K562 (cell line): ENCODE data around the gene ZC3H15. TPM values are rescaled to one million over a fixed set of nuclear protein-coding genes. Genes with fewer than 3 reads are reported as not detected.

Experiments used
- ATAC-seq: fragments of 200-7000 bp; cut with Tn5 transposase; 3 replicates; pipeline ENCODE4 v1.9.1; 2020; ENCODE audit warnings: moderate library complexity
- BruUV-seq: library from RNA; stranded (reverse); fragments of 400-500 nt; replicated peaks from 2 replicates; lab custom pipeline; 2021; lab: Mats Ljungman, UMichigan
- CTCF ChIA-PET: fragments of 300-600 bp; formaldehyde crosslinking; extraction: SDS; loops from one replicate; lab custom pipeline; 2021; ENCODE audit warnings: low intra/inter-chr PET ratio; lab: Yijun Ruan, JAX
- POLR2A ChIA-PET: fragments of 300-600, 350-650 bp; sonication (Branson Sonifier 250); formaldehyde crosslinking; extraction: SDS; loops from one replicate; lab custom pipeline; 2021; ENCODE audit warnings: antibody characterized with exemption, inconsistent platforms; lab: Yijun Ruan, JAX
- DNase-seq, 4 experiments: peaks; one replicate each; pipeline versions ENCODE4 v3.0.0 to v3.0.0-alpha.2; 2011 to 2018; ENCODE audit warnings: low spot score in 3 of 4, mixed read lengths in 3 of 4; ENCODE audit errors: extremely low read depth in 1 of 4
- FAIRE-seq: peaks from 2 replicates; lab custom pipeline; 2011; peaks lifted over from hg19 to GRCh38; lab: Jason Lieb, UNC
- H2AFZ ChIP-seq: 2 replicates; pipeline ENCODE4 v1.6.0; 2011; ENCODE audit warnings: low read depth, low read length, control low read depth, inconsistent platforms
- H3K27ac ChIP-seq: fragments of 200-600 bp; 3 replicates; pipeline ENCODE4 v1.8.0; 2011; ENCODE audit warnings: low read depth, mild to moderate bottlenecking, control low read depth, inconsistent platforms, low read length, moderate library complexity, mixed read lengths; ENCODE audit errors: extremely low read depth
- H3K27me3 ChIP-seq, 2 experiments: fragments of 300-600 bp in 1 of 2; 2 replicates in 1 of 2; 3 replicates in 1 of 2; pipeline versions ENCODE4 v1.6.0 to v1.8.0; 2011; ENCODE audit warnings: inconsistent platforms in 2 of 2, low read length in 2 of 2, mild to moderate bottlenecking in 1 of 2, mixed read lengths in 1 of 2, moderate library complexity in 1 of 2; ENCODE audit not compliant: control insufficient read depth in 2 of 2, insufficient read depth in 2 of 2
- H3K36me3 ChIP-seq: fragments of 300-600 bp; 3 replicates; pipeline ENCODE4 v1.8.0; 2011; ENCODE audit warnings: mild to moderate bottlenecking, low read length, inconsistent platforms; ENCODE audit not compliant: control insufficient read depth, insufficient read depth
- H3K4me1 ChIP-seq, 2 experiments: fragments of 200-600 bp in 1 of 2; replicated peaks in 1 of 2; 2 replicates in 1 of 2; 3 replicates in 1 of 2; pipeline versions ENCODE4 v1.5.1 to v1.8.0; 2011; ENCODE audit warnings: inconsistent platforms in 2 of 2, low read length in 2 of 2, mild to moderate bottlenecking in 1 of 2, mixed read lengths in 1 of 2, moderate library complexity in 1 of 2; ENCODE audit not compliant: control insufficient read depth in 2 of 2, insufficient read depth in 2 of 2
- H3K4me2 ChIP-seq: 2 replicates; pipeline ENCODE4 v1.6.1; 2011; ENCODE audit warnings: low read length, control low read depth, inconsistent platforms, mixed read lengths; ENCODE audit not compliant: insufficient read depth
- H3K4me3 ChIP-seq: fragments of 200-600 bp; sonication (generic), shearing (Covaris generic); 2 replicates; pipeline ENCODE4 v1.5.1; 2016; ENCODE audit warnings: control low read depth, inconsistent platforms
- H3K79me2 ChIP-seq: fragments of 200-600 bp; 3 replicates; pipeline ENCODE4 v1.8.0; 2011; ENCODE audit warnings: low read length, inconsistent platforms; ENCODE audit not compliant: control insufficient read depth, insufficient read depth
- H3K9ac ChIP-seq, 2 experiments: 2 replicates each; pipeline versions ENCODE4 v1.6.0 to v1.6.1; 2011; ENCODE audit warnings: low read depth in 2 of 2, low read length in 2 of 2, control low read depth in 1 of 2, inconsistent platforms in 1 of 2, mild to moderate bottlenecking in 1 of 2, mixed read lengths in 1 of 2; ENCODE audit not compliant: insufficient read depth in 1 of 2
- H3K9me1 ChIP-seq: one replicate; pipeline ENCODE4 v1.6.0; 2011; ENCODE audit warnings: inconsistent platforms, mild to moderate bottlenecking, low read length, moderate library complexity; ENCODE audit not compliant: control insufficient read depth, insufficient read depth
- H3K9me3 ChIP-seq: replicated peaks from 2 replicates; pipeline ENCODE4 v1.5.1; 2011; ENCODE audit warnings: low read depth, low read length, inconsistent platforms; ENCODE audit not compliant: control insufficient read depth, insufficient read depth
- H4K20me1 ChIP-seq: replicated peaks from 2 replicates; pipeline ENCODE4 v1.6.1; 2011; ENCODE audit warnings: low read length, inconsistent platforms, mixed read lengths; ENCODE audit not compliant: control insufficient read depth, insufficient read depth
- C11orf30 ChIP-seq: fragments of 450-650 bp; IDR thresholded peaks from 2 replicates; pipeline ENCODE4 v1.6.1; 2016; ENCODE audit warnings: low read depth, mild to moderate bottlenecking
- CEBPB ChIP-seq: fragments of 450-650 bp; IDR thresholded peaks from 2 replicates; pipeline ENCODE4 v1.6.1; 2016; ENCODE audit warnings: missing genetic modification characterization, missing compliant biosample characterization
- MEIS2 ChIP-seq: fragments of 450-650 bp; IDR thresholded peaks from 2 replicates; pipeline ENCODE4 v1.6.1; 2014; ENCODE audit warnings: mild to moderate bottlenecking; ENCODE audit not compliant: partially characterized antibody
- RHOXF2B ChIP-seq: fragments of 250-450 bp; sonication (Bioruptor Pico); conservative IDR thresholded peaks from 2 replicates; pipeline ENCODE4 v1.5.1; 2021
- TCF7 ChIP-seq: sonication (generic); IDR thresholded peaks from 2 replicates; pipeline ENCODE4 v1.6.1; 2016; ENCODE audit warnings: antibody characterized with exemption, borderline replicate concordance
- YY1 ChIP-seq, 3 experiments: IDR thresholded peaks; 2 replicates each; pipeline ENCODE4 v1.6.1; 2011; ENCODE audit warnings: low read length in 2 of 3, mild to moderate bottlenecking in 2 of 3, moderate library complexity in 2 of 3, borderline replicate concordance in 1 of 3, control low read depth in 1 of 3, low read depth in 1 of 3; ENCODE audit not compliant: insufficient read depth in 3 of 3, insufficient replicate concordance in 2 of 3, control insufficient read depth in 1 of 3, insufficient read length in 1 of 3; ENCODE audit errors: extremely low read depth in 1 of 3
- ZNF143 ChIP-seq: sonication (generic); formaldehyde crosslinking; IDR thresholded peaks from 2 replicates; pipeline ENCODE4 v1.9.0; 2022; ENCODE audit warnings: mild to moderate bottlenecking, missing genetic modification reagents
- ZNF253 ChIP-seq: fragments of 250-450 bp; sonication (Bioruptor Pico); conservative IDR thresholded peaks from 2 replicates; pipeline ENCODE4 v1.6.1; 2021; ENCODE audit warnings: mild to moderate bottlenecking
- ZNF316 ChIP-seq: fragments of 450-650 bp; IDR thresholded peaks from 2 replicates; pipeline ENCODE4 v1.6.1; 2016
- ZNF347 ChIP-seq: fragments of 450-650 bp; formaldehyde crosslinking; IDR thresholded peaks from 2 replicates; pipeline ENCODE4 v1.4.0; 2020; ENCODE audit warnings: low read depth, mild to moderate bottlenecking, moderate library complexity
- WGBS: fragments of 100-300 bp; shearing (Covaris generic); methylation state at CpG from one replicate; pipeline ENCODE4 v1.1.6; 2016; ENCODE audit warnings: low coverage, mixed read lengths; ENCODE audit not compliant: insufficient coverage; ENCODE audit errors: missing lambda C conversion rate; 5-methylcytosine and 5-hydroxymethylcytosine counted together
- in situ Hi-C: fragments of 300-500 bp; cut with MboI; formaldehyde crosslinking; loops from 4 replicates; pipeline ENCODE4 v1.15.0; 2018; ENCODE audit warnings: inconsistent platforms, mixed read lengths
- intact Hi-C: fragments of 100-400 bp; cut with micrococcal nuclease; formaldehyde crosslinking; loops from 2 replicates; pipeline ENCODE4 v1.14.2; 2022
- polyA plus RNA-seq, 8 experiments: library from polyadenylated mRNA; depleted of rRNA in 4 of 8; stranded (reverse) in 5 of 8; unstranded in 3 of 8; fragments of >200 nt; fragmentation: Nextera tagmentation in 2 of 8; fragmentation: Illumina TruSeq in 1 of 8; extraction: Ambion mirVana in 2 of 8; extraction: Trizol in 1 of 8; gene quantifications; 2 replicates each; pipeline versions ENCODE4 v1.2.1 to v1.2.3, GENCODE V29; 2011 to 2014; ENCODE audit warnings: inconsistent platforms in 1 of 8, missing spikeins in 1 of 8
- total RNA-seq, 7 experiments: library from RNA; depleted of rRNA in 6 of 7; stranded (reverse); fragments of >200 nt in 6 of 7; fragmentation: Illumina TruSeq in 2 of 7; extraction: Trizol in 2 of 7; gene quantifications; 2 replicates each; pipeline versions ENCODE4 v1.2.1 to v1.2.3, GENCODE V29; 2011 to 2021; ENCODE audit warnings: low replicate concordance in 1 of 7
- TF ChIP-seq, protein P1 (sequence below): IDR thresholded peaks from 2 replicates; pipeline ENCODE4 v1.6.1; 2016; ENCODE audit warnings: missing genetic modification characterization, missing compliant biosample characterization
- TF ChIP-seq, protein P2 (sequence below): fragments of 450-650 bp; formaldehyde crosslinking; IDR thresholded peaks from 2 replicates; pipeline ENCODE4 v1.4.0; 2022; ENCODE audit warnings: mild to moderate bottlenecking, moderate library complexity
- TF ChIP-seq, protein P3 (sequence below): fragments of 450-650 bp; IDR thresholded peaks from 2 replicates; pipeline ENCODE4 v1.6.1; 2016; ENCODE audit warnings: antibody characterized with exemption

The ZC3H15 gene
- total and polyA plus RNA-seq, 9 of the 15 experiments (the other 6 are each of a cell fraction or from before 2014, with no cell fraction given) = 132 to 286 (median 189) TPM

DNA sequence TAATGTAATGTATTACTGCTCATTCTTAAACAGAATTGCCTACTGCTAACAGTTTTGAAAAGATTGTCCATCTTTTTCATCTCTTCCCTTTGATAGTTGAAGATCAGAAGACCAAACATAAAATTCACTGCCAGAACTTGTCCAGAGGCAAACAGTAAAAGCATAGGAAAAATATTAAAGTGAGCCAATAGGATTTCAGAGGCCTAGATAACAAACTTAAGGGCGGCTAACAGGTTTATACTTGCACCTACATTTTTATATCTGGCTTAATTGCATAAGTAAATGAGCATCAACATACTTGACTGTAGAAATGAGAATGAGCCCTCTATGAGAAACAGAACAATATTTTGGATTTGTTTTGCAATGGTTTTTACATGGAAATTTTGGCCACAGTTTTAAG lies 30.3 kb downstream of the ZC3H15 start:
- H4K20me1 ChIP-seq = no peaks in the 10 kb centered on the region
- no peaks in the 10 kb centered on the region for H3K9me1 ChIP-seq
- no peak for ATAC-seq
- no peak for DNase-seq
- 82% methylated on average over 1 of the region's 1 CpG for WGBS
- no peak overlapping the region for H3K9ac ChIP-seq
- no peak overlapping the region for H3K27ac ChIP-seq
- no TSS peak for BruUV-seq
- H3K9me3 ChIP-seq = no peaks in the 10 kb centered on the region
- no peak overlapping the region for H3K4me2 ChIP-seq
- no peaks in the 10 kb centered on the region for H3K4me1 ChIP-seq
- TF ChIP-seq RHOXF2B (CRISPR knock-in tag) = no peak
- TF ChIP-seq, protein P1, sequence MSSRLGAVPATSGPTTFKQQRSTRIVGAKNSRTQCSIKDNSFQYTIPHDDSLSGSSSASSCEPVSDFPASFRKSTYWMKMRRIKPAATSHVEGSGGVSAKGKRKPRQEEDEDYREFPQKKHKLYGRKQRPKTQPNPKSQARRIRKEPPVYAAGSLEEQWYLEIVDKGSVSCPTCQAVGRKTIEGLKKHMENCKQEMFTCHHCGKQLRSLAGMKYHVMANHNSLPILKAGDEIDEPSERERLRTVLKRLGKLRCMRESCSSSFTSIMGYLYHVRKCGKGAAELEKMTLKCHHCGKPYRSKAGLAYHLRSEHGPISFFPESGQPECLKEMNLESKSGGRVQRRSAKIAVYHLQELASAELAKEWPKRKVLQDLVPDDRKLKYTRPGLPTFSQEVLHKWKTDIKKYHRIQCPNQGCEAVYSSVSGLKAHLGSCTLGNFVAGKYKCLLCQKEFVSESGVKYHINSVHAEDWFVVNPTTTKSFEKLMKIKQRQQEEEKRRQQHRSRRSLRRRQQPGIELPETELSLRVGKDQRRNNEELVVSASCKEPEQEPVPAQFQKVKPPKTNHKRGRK (tag) = no peak
- no peak overlapping the region for H2AFZ ChIP-seq
- no peak for FAIRE-seq
- no peaks in the 10 kb centered on the region for H3K27me3 ChIP-seq
- H3K4me3 ChIP-seq = no peak overlapping the region
- in situ Hi-C loops = no loop called here
- POLR2A ChIA-PET = no interaction called here
- peaks cover 6% of the 10 kb centered on the region; the same call in 2 of the 3 replicates for H3K79me2 ChIP-seq
- CTCF ChIA-PET = no interaction called here
- peaks cover 67% of the 10 kb centered on the region; the same call in 2 of the 3 replicates for H3K36me3 ChIP-seq
- intact Hi-C loops = no loop called here

DNA sequence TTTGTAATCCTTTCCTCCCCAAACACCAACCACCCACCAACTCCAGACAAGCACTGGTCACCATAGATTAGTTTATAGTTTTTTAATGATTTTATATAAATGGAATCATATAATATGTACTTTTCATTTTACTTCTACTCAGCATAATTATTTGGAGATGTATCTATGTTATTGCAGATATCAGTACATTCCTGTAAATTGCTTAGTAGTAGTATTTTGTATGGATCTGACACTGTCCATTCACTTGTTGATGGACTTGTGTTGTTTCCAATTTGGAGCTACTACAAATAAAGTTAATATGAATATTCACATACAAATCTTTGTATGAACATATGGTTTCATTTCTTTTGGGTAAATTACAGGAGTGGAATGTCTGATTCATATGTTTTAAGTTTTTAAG lies 31.0 kb downstream of the ZC3H15 start:
- CTCF ChIA-PET = no interaction called here
- BruUV-seq = no TSS peak
- ATAC-seq = no peak
- no peaks in the 10 kb centered on the region for H3K9me3 ChIP-seq
- no peak overlapping the region for H2AFZ ChIP-seq
- H3K27me3 ChIP-seq = no peaks in the 10 kb centered on the region
- DNase-seq = no peak
- no peak overlapping the region for H3K4me2 ChIP-seq
- H3K27ac ChIP-seq = no peak overlapping the region
- no peaks in the 10 kb centered on the region for H3K4me1 ChIP-seq
- H3K36me3 ChIP-seq = peaks cover 61% of the 10 kb centered on the region; the same call in 2 of the 3 replicates
- intact Hi-C loops (no loop called here), in situ Hi-C loops (no loop called here)
- peaks cover under 1% of the 10 kb centered on the region; the same call in 1 of the 3 replicates for H3K79me2 ChIP-seq
- H4K20me1 ChIP-seq = no peaks in the 10 kb centered on the region
- no peak for FAIRE-seq
- POLR2A ChIA-PET = interaction anchor here (1.1 kb wide), 1 partner anchor 10 kb away, joined by 5 read pairs; no protein-coding TSS in a partner anchor
- no peak overlapping the region for H3K9ac ChIP-seq
- H3K9me1 ChIP-seq = no peaks in the 10 kb centered on the region
- no peak overlapping the region for H3K4me3 ChIP-seq
- TF ChIP-seq ZNF143 (CRISPR knock-in tag) (no peak), YY1 (IDR thresholded peaks at IDR 0.05; ENCODE audit: borderline replicate concordance in 1 of 3, control insufficient read depth in 1 of 3, extremely low read depth in 1 of 3, insufficient read depth in 3 of 3, insufficient read length in 1 of 3, insufficient replicate concordance in 2 of 3, low read depth in 1 of 3, low read length in 2 of 3) (no peak), TCF7 (no peak), ZNF253 (CRISPR knock-in tag) (no peak), MEIS2 (no peak), ZNF347 (CRISPR knock-in tag) (no peak), CEBPB (no peak), C11orf30 (peak; percentile 47; the same call in 1 of the 2 replicates), ZNF316 (peak; percentile 76)
- TF ChIP-seq, protein P2, sequence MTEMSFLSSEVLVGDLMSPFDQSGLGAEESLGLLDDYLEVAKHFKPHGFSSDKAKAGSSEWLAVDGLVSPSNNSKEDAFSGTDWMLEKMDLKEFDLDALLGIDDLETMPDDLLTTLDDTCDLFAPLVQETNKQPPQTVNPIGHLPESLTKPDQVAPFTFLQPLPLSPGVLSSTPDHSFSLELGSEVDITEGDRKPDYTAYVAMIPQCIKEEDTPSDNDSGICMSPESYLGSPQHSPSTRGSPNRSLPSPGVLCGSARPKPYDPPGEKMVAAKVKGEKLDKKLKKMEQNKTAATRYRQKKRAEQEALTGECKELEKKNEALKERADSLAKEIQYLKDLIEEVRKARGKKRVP (CRISPR knock-in tag) = no peak
- TF ChIP-seq, protein P3, sequence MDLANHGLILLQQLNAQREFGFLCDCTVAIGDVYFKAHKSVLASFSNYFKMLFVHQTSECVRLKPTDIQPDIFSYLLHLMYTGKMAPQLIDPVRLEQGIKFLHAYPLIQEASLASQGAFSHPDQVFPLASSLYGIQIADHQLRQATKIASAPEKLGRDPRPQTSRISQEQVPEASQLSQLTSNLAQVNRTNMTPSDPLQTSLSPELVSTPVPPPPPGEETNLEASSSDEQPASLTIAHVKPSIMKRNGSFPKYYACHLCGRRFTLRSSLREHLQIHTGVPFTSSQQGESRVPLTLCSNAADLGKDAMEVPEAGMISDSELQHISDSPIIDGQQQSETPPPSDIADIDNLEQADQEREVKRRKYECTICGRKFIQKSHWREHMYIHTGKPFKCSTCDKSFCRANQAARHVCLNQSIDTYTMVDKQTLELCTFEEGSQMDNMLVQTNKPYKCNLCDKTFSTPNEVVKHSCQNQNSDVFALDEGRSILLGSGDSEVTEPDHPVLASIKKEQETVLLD = no peak
